Liver (tissue), 3 donors: ENCODE results near the gene GOLGA6B.

Experiments used
- GABPA ChIP-seq, 2 donors: IDR thresholded peaks in 1 of 2; conservative IDR thresholded peaks in 1 of 2; 2 replicates each; pipeline ENCODE4 v1.6.1; 2016; ENCODE audit warnings: antibody characterized with exemption in 2 of 2, mild to moderate bottlenecking in 1 of 2, moderate library complexity in 1 of 2
- JUND ChIP-seq, 2 donors: IDR thresholded peaks; 2 replicates each; pipeline ENCODE4 v1.6.1; 2016; ENCODE audit warnings: antibody characterized with exemption in 2 of 2
- MAX ChIP-seq: IDR thresholded peaks from 2 replicates; pipeline ENCODE4 v1.6.1; 2016; ENCODE audit warnings: antibody characterized with exemption
- RAD21 ChIP-seq, 2 donors: IDR thresholded peaks; 2 replicates each; pipeline ENCODE4 v1.6.1; 2016; ENCODE audit warnings: antibody characterized with exemption in 2 of 2, mild to moderate bottlenecking in 2 of 2
- REST ChIP-seq: IDR thresholded peaks from 2 replicates; pipeline ENCODE4 v1.6.1; 2016; ENCODE audit warnings: antibody characterized with exemption, mild to moderate bottlenecking
- SP1 ChIP-seq: IDR thresholded peaks from 2 replicates; pipeline ENCODE4 v1.6.1; 2018; ENCODE audit warnings: antibody characterized with exemption, mild to moderate bottlenecking
- TAF1 ChIP-seq: conservative IDR thresholded peaks from 2 replicates; pipeline ENCODE4 v1.6.1; 2016; ENCODE audit warnings: antibody characterized with exemption, mild to moderate bottlenecking
- YY1 ChIP-seq: IDR thresholded peaks from 2 replicates; pipeline ENCODE4 v1.6.1; 2016; ENCODE audit warnings: antibody characterized with exemption, mild to moderate bottlenecking
- TF ChIP-seq, protein P1 (sequence below): fragments of 150-350 bp; IDR thresholded peaks from 2 replicates; pipeline ENCODE4 v1.5.1; 2017; ENCODE audit warnings: improper control_type of control experiment, low read depth, low read length; ENCODE audit not compliant: missing input control
- TF ChIP-seq, protein P2 (sequence below): IDR thresholded peaks from 2 replicates; pipeline ENCODE4 v1.6.1; 2016; ENCODE audit warnings: antibody characterized with exemption
- donor health status: healthy.
- donor health status: healthy.

- no peak for TF ChIP-seq JUND (IDR thresholded peaks at IDR 0.05)
- TF ChIP-seq YY1, result no peak
- TF ChIP-seq, protein P1, sequence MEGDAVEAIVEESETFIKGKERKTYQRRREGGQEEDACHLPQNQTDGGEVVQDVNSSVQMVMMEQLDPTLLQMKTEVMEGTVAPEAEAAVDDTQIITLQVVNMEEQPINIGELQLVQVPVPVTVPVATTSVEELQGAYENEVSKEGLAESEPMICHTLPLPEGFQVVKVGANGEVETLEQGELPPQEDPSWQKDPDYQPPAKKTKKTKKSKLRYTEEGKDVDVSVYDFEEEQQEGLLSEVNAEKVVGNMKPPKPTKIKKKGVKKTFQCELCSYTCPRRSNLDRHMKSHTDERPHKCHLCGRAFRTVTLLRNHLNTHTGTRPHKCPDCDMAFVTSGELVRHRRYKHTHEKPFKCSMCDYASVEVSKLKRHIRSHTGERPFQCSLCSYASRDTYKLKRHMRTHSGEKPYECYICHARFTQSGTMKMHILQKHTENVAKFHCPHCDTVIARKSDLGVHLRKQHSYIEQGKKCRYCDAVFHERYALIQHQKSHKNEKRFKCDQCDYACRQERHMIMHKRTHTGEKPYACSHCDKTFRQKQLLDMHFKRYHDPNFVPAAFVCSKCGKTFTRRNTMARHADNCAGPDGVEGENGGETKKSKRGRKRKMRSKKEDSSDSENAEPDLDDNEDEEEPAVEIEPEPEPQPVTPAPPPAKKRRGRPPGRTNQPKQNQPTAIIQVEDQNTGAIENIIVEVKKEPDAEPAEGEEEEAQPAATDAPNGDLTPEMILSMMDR, result no peak
- TF ChIP-seq RAD21 (IDR thresholded peaks at IDR 0.05), result no peak
- TF ChIP-seq, protein P2, sequence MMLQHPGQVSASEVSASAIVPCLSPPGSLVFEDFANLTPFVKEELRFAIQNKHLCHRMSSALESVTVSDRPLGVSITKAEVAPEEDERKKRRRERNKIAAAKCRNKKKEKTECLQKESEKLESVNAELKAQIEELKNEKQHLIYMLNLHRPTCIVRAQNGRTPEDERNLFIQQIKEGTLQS, result no peak
- no peak for TF ChIP-seq GABPA (IDR thresholded peaks at IDR 0.05 in 1 of 2, conservative IDR thresholded peaks at IDR 0.05 in 1 of 2)
- TF ChIP-seq SP1, result no peak
- TF ChIP-seq MAX, result no peak
- TF ChIP-seq TAF1, result no peak
- no peak for TF ChIP-seq REST
Observed at GRCh38 chr15:72698938-72699337, 44.4 kb downstream of the GOLGA6B start.
